GM23248 (cell line): ENCODE measurements around the gene ARMH4. TPM values are rescaled to one million over a fixed set of nuclear protein-coding genes. Genes with fewer than 3 reads are reported as not detected.

ENCODE experiments used
- DNase-seq: peaks from one replicate; pipeline ENCODE4 v3.0.0-alpha.2; 2015
- H2AFZ ChIP-seq: fragments of 200-600 bp; sonication (generic); 2 replicates; pipeline ENCODE4 v1.6.1; 2016; ENCODE audit warnings: antibody characterized with exemption
- H3F3A ChIP-seq: fragments of 200-600 bp; sonication (generic); 2 replicates; pipeline ENCODE4 v1.6.1; 2016; ENCODE audit warnings: mild to moderate bottlenecking, antibody characterized with exemption, mixed run types; ENCODE audit not compliant: insufficient read depth
- H3K27ac ChIP-seq: fragments of 200-600 bp; sonication (generic); 2 replicates; pipeline ENCODE4 v1.5.1; 2016; ENCODE audit warnings: mild to moderate bottlenecking
- H3K27me3 ChIP-seq: fragments of 200-600 bp; sonication (generic); replicated peaks from 2 replicates; pipeline ENCODE4 v1.6.1; 2016; ENCODE audit warnings: mild to moderate bottlenecking; ENCODE audit not compliant: insufficient read depth
- H3K36me3 ChIP-seq: fragments of 200-600 bp; sonication (generic); 2 replicates; pipeline ENCODE4 v1.6.1; 2016; ENCODE audit warnings: low read depth, mild to moderate bottlenecking
- H3K4me1 ChIP-seq: fragments of 200-600 bp; sonication (generic); 2 replicates; pipeline ENCODE4 v1.6.1; 2016; ENCODE audit warnings: mild to moderate bottlenecking; ENCODE audit not compliant: insufficient read depth
- H3K4me2 ChIP-seq: fragments of 200-600 bp; sonication (generic); one replicate; pipeline ENCODE4 v1.6.1; 2016; ENCODE audit warnings: mild to moderate bottlenecking; ENCODE audit not compliant: unreplicated experiment
- H3K4me3 ChIP-seq: fragments of 200-600 bp; sonication (generic); 2 replicates; pipeline ENCODE4 v1.5.1; 2016; ENCODE audit warnings: mild to moderate bottlenecking
- H3K79me2 ChIP-seq: fragments of 200-600 bp; sonication (generic); 2 replicates; pipeline ENCODE4 v1.6.1; 2016; ENCODE audit warnings: mild to moderate bottlenecking; ENCODE audit not compliant: insufficient read depth
- H3K9ac ChIP-seq: fragments of 200-600 bp; sonication (generic); 2 replicates; pipeline ENCODE4 v1.6.1; 2016; ENCODE audit warnings: mild to moderate bottlenecking
- H3K9me2 ChIP-seq: fragments of 200-600 bp; sonication (generic); 2 replicates; pipeline ENCODE4 v1.6.1; 2016; ENCODE audit warnings: mixed run types, mild to moderate bottlenecking, moderate library complexity; ENCODE audit not compliant: insufficient read depth
- H3K9me3 ChIP-seq: fragments of 200-600 bp; sonication (generic); one replicate; pipeline ENCODE4 v1.6.1; 2017; ENCODE audit warnings: low read depth
- H4K20me1 ChIP-seq: fragments of 200-600 bp; sonication (generic); 2 replicates; pipeline ENCODE4 v1.6.0; 2016; ENCODE audit not compliant: insufficient read depth
- EZH2 ChIP-seq: fragments of 200-600 bp; sonication (generic); IDR thresholded peaks from 2 replicates; pipeline ENCODE4 v1.6.1; 2018; ENCODE audit warnings: antibody characterized with exemption, mild to moderate bottlenecking; ENCODE audit not compliant: insufficient read depth, poor library complexity, severe bottlenecking
- EZH2phosphoT487 ChIP-seq: fragments of 200-600 bp; sonication (generic); IDR thresholded peaks from 2 replicates; pipeline ENCODE4 v1.6.1; 2018; ENCODE audit warnings: antibody characterized with exemption, moderate library complexity, mild to moderate bottlenecking, low read depth; ENCODE audit not compliant: insufficient read depth
- WGBS, 2 experiments: methylation state at CpG; one replicate each; pipeline ENCODE4 v1.1.6; 2015 to 2017; ENCODE audit warnings: low lambda C conversion rate in 2 of 2, low coverage in 1 of 2; ENCODE audit errors: missing lambda C conversion rate in 2 of 2; 5-methylcytosine and 5-hydroxymethylcytosine counted together
- in situ Hi-C: fragments of 300-500 bp; cut with MboI; formaldehyde crosslinking; loops from 2 replicates; pipeline ENCODE4 v1.15.0; 2020
- polyA plus RNA-seq: library from polyadenylated mRNA; unstranded; fragments of >200 nt; fragmentation: Nextera tagmentation; extraction: Ambion mirVana; gene quantifications from 2 replicates; pipeline ENCODE4 v1.2.1, GENCODE V29; 2016
- total RNA-seq: library from RNA; depleted of rRNA; stranded (reverse); fragments of >200 nt; shearing (Covaris generic); gene quantifications from 2 replicates; pipeline ENCODE4 v1.2.3, GENCODE V29; 2014

Gene ARMH4
- total and polyA plus RNA-seq, 2 experiments from 2014 or later: 2.9 to 8.7 TPM

DNA sequence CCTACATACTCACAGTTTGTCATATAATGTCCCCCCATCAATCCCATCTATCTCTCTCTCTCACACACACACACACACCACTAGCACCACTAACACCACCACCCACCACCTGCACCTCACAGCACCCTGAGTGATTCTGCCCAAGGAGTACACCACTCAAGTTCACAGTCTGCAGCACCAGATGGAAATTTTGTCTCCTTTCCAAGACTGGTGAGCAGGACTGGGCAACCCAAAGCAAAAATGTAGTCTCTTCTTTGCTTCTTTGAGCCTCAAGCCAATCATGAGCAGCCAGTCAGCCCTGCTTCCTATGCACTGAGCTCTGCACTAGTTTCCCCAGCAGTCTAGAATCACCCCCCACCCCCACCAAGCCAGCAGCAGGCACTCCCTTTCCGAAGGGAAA lies 15.0 kb upstream of the ARMH4 start:
- Histone ChIP-seq H3K9me3 (no peaks in the 10 kb centered on the region), H3K4me2 (no peak overlapping the region), H3K79me2 (no peaks in the 10 kb centered on the region), H3K9ac (no peak overlapping the region), H4K20me1 (no peaks in the 10 kb centered on the region), H3K4me3 (no peak overlapping the region), H3K9me2 (no peaks in the 10 kb centered on the region), H3K4me1 (peaks cover 13% of the 10 kb centered on the region), H3K36me3 (no peaks in the 10 kb centered on the region), H3K27me3 (no peaks in the 10 kb centered on the region), H3F3A (peaks cover 14% of the 10 kb centered on the region), H3K27ac (no peak overlapping the region), H2AFZ (no peak overlapping the region)
- WGBS, 2 experiments: 7 to 14% methylated on average over 1 of the region's 1 CpG
- no peak for TF ChIP-seq EZH2phosphoT487
- TF ChIP-seq EZH2: no peak
- peak; percentile 1 for DNase-seq
- in situ Hi-C loops: no loop called here

DNA sequence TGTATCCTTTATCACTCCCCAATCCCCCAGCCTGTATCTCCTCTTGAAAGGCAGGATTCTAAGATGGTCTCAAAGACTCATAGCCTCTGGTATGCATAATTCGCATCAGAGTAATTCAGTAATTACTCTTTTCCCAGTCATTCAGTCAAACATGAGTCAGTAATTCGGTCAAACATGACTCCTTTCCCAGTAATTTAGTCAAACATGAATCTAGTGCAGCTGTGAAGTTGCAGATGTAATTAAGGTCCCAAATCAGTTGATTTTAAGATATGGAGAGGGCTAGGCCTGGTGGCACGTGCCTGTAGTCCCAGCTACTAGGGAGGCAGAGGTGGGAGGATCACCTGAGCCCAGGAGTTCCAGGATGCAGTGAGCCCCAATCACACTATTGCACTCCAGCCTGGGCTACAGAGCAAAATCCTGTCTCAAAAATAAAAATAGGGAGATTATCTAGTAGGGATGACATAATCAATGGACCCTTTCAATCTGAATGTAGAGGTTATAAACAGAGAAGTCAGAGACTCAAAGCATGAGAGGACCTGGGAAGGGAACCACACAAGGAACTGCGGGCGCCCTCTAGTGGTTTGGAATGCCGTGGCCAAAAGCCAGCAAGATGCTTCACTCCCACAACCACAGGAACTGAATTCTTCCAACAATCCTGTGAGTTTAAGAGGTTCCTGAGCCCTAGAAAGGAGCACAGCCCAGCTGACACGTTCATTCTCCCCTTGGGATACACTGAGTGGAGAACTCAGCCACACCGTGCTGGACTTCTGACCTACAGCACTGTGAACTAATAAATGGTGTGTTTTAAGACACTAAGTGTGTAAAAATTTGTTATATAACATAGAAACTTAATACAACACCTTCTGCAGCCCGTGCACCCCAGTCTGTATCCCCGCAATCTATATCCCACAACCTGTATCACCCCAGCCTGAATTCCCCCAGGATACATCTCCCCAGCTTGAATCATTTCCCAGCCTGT lies 14.3 kb upstream of the ARMH4 start:
- H2AFZ ChIP-seq: 0 out of 2 replicates have a peak overlapping the region, but pooled peaks have one; percentile 21
- in situ Hi-C loops: no loop called here
- TF ChIP-seq EZH2phosphoT487 (no peak), EZH2 (no peak)
- peak; percentile 81 for DNase-seq
- H3K9ac ChIP-seq: no peak overlapping the region
- H3K36me3 ChIP-seq: no peaks in the 10 kb centered on the region
- no peak overlapping the region for H3K4me3 ChIP-seq
- no peaks in the 10 kb centered on the region for H3K27me3 ChIP-seq
- H3K9me2 ChIP-seq: no peaks in the 10 kb centered on the region
- H3K4me2 ChIP-seq: peak overlapping the region; percentile 20
- no peaks in the 10 kb centered on the region for H4K20me1 ChIP-seq
- H3K9me3 ChIP-seq: no peaks in the 10 kb centered on the region
- H3K27ac ChIP-seq: peak overlapping the region; percentile 46; the same call in 1 of the 2 replicates
- peaks cover 14% of the 10 kb centered on the region for H3F3A ChIP-seq
- H3K4me1 ChIP-seq: peaks cover 13% of the 10 kb centered on the region
- 15 to 22% methylated on average over 10 of the region's 10 CpGs for WGBS, 2 experiments
- no peaks in the 10 kb centered on the region for H3K79me2 ChIP-seq

DNA sequence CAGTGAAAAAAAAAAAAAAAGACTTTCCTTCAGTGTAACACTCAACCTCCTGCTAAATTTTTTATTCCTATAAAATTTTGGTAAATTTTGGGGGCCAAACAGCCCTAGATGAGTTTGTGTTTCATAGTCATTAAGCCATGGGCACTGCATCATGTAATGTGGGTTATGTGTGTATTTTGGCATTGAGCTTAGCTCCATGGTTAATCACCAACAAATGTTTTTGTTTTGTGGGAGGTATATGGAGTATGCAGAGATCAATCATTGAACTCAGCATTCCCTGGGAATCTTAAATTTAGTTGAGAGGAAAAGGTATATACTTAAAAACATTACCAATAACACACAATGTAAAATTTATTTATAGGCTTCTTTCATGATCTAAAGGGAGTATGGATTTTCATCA lies 8.5 kb upstream of the ARMH4 start:
- Histone ChIP-seq H3K9me3 (no peaks in the 10 kb centered on the region), H3K9me2 (no peaks in the 10 kb centered on the region), H2AFZ (no peak overlapping the region), H3K79me2 (no peaks in the 10 kb centered on the region), H3K36me3 (no peaks in the 10 kb centered on the region), H3K27ac (no peak overlapping the region), H3K9ac (no peak overlapping the region), H3F3A (no peaks in the 10 kb centered on the region), H3K27me3 (peaks cover 16% of the 10 kb centered on the region; the same call in 1 of the 2 replicates), H4K20me1 (no peaks in the 10 kb centered on the region), H3K4me2 (no peak overlapping the region), H3K4me1 (no peaks in the 10 kb centered on the region), H3K4me3 (no peak overlapping the region)
- no peak for DNase-seq
- in situ Hi-C loops: no loop called here
- TF ChIP-seq EZH2 (no peak), EZH2phosphoT487 (no peak)

DNA sequence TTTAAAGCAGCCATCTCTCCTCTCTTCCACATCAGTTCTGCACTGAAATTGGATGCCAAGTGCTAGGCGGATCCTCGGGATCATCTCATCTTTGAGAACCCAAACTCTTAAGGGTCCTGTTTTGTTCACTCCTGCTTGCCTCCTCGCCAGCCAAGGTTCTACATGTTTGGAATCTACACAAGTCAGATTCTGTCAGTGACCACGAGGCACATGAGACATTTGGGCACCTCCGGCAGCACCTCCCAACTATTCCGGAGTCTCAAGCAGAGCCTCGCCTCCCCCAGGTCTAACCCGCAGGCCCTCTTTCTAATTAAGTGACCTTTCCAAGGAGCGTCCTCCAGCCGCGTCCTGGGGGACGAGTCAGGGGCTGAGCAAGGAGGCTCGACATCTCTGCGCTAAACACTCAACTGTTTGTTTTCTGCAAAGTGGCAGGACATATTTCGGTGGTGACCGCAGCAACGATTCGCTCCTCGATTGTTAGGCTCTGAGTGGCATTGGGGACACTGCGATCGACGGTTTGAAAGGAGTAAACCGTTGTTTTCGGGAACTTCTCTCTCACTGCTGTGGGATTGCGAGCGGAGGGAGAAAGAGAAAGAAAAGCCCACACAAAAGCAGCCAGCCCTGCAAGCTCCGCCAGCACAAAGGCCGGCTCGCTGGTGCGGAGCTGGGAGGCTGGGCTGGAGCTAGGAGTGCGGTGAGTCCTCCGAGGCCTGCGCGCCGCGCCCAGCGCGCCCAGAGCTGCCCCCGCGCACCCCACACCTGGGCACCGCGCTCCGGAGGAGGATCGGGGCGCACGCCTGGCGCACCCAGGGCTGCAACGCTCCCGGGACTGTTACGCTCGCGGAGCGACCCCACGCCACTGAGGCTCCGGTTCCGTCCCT lies 640 bp downstream of the ARMH4 start:
- Histone ChIP-seq H3K79me2 (no peaks in the 10 kb centered on the region), H3K27ac (no peak overlapping the region), H3K4me3 (peak overlapping the region; percentile 85), H3K9me3 (no peaks in the 10 kb centered on the region), H3K9ac (peak overlapping the region; percentile 68), H3F3A (no peaks in the 10 kb centered on the region), H3K9me2 (no peaks in the 10 kb centered on the region), H3K4me2 (peak overlapping the region; percentile 87), H2AFZ (peak overlapping the region; percentile 94), H3K27me3 (peaks cover 6% of the 10 kb centered on the region; the same call in 1 of the 2 replicates), H4K20me1 (no peaks in the 10 kb centered on the region), H3K4me1 (0 out of 2 replicates have a peak, but pooled peaks cover 5% of the 10 kb centered on the region), H3K36me3 (no peaks in the 10 kb centered on the region)
- no peak for TF ChIP-seq EZH2phosphoT487
- no peak for TF ChIP-seq EZH2
- WGBS, 2 experiments: 2 to 3% methylated on average over 38 to 56 of the region's 56 CpGs
- in situ Hi-C loops: no loop called here
- DNase-seq: peak; percentile 65
